NB4 (cell line): Measurements from ENCODE around the gene MEG3.

Source experiments
- POLR2A ChIP-seq: IDR thresholded peaks from 2 replicates; pipeline ENCODE4 v1.6.1; 2011; ENCODE audit warnings: mild to moderate bottlenecking; ENCODE audit not compliant: insufficient read length; ENCODE audit errors: extremely low read depth
- TF ChIP-seq, protein P1 (sequence below): IDR thresholded peaks from one replicate; pipeline ENCODE4 v1.5.1; 2012; ENCODE audit warnings: low read depth, low read length

- TF ChIP-seq, protein P1, sequence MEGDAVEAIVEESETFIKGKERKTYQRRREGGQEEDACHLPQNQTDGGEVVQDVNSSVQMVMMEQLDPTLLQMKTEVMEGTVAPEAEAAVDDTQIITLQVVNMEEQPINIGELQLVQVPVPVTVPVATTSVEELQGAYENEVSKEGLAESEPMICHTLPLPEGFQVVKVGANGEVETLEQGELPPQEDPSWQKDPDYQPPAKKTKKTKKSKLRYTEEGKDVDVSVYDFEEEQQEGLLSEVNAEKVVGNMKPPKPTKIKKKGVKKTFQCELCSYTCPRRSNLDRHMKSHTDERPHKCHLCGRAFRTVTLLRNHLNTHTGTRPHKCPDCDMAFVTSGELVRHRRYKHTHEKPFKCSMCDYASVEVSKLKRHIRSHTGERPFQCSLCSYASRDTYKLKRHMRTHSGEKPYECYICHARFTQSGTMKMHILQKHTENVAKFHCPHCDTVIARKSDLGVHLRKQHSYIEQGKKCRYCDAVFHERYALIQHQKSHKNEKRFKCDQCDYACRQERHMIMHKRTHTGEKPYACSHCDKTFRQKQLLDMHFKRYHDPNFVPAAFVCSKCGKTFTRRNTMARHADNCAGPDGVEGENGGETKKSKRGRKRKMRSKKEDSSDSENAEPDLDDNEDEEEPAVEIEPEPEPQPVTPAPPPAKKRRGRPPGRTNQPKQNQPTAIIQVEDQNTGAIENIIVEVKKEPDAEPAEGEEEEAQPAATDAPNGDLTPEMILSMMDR = no peak
- TF ChIP-seq POLR2A = no peak
Measured at GRCh38 chr14:100856056-100856950, 30.4 kb downstream of the MEG3 start.
